Gastrocnemius medialis (tissue), 4 donors: ENCODE measurements around the gene AKAP12.

Experiments used
- POLR2A ChIP-seq, 2 donors: fragments of 450-650 bp; IDR thresholded peaks; one replicate each; pipeline ENCODE4 v1.6.1; 2017; ENCODE audit warnings: antibody characterized with exemption in 2 of 2, mild to moderate bottlenecking in 2 of 2, moderate library complexity in 2 of 2
- TF ChIP-seq, protein P1 (sequence below), 5 experiments: fragments of 450-650 bp in 3 of 5; fragments of 200-600 bp in 2 of 5; sonication (generic) in 2 of 5; IDR thresholded peaks in 4 of 5; conservative IDR thresholded peaks in 1 of 5; 1 replicate in 4 of 5; 2 replicates in 1 of 5; pipeline ENCODE4 v1.5.1; 2016 to 2019; ENCODE audit warnings: antibody characterized with exemption in 5 of 5, mild to moderate bottlenecking in 3 of 5, moderate library complexity in 3 of 5

- TF ChIP-seq, protein P1, sequence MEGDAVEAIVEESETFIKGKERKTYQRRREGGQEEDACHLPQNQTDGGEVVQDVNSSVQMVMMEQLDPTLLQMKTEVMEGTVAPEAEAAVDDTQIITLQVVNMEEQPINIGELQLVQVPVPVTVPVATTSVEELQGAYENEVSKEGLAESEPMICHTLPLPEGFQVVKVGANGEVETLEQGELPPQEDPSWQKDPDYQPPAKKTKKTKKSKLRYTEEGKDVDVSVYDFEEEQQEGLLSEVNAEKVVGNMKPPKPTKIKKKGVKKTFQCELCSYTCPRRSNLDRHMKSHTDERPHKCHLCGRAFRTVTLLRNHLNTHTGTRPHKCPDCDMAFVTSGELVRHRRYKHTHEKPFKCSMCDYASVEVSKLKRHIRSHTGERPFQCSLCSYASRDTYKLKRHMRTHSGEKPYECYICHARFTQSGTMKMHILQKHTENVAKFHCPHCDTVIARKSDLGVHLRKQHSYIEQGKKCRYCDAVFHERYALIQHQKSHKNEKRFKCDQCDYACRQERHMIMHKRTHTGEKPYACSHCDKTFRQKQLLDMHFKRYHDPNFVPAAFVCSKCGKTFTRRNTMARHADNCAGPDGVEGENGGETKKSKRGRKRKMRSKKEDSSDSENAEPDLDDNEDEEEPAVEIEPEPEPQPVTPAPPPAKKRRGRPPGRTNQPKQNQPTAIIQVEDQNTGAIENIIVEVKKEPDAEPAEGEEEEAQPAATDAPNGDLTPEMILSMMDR (IDR thresholded peaks at IDR 0.05 in 4 of 5, conservative IDR thresholded peaks at IDR 0.05 in 1 of 5), result no peak
- TF ChIP-seq POLR2A (IDR thresholded peaks at IDR 0.05), result no peak
These were observed 54.9 kb downstream of the AKAP12 start for GRCh38 chr6:151294561-151295101.
